Subcutaneous adipose tissue (tissue), 4 donors: ENCODE data around the gene PTPRD. TPM values are rescaled to one million over a fixed set of nuclear protein-coding genes. Genes with fewer than 3 reads are reported as not detected.

Experiments
- CTCF ChIP-seq: fragments of 450-650 bp; IDR thresholded peaks from one replicate; pipeline ENCODE4 v1.5.1; 2016; ENCODE audit warnings: low read depth, mild to moderate bottlenecking, control low read depth, antibody characterized with exemption, moderate library complexity
- total RNA-seq, 4 donors: library from RNA; depleted of rRNA; stranded (reverse); fragments of >200 nt; gene quantifications; one replicate each; pipeline ENCODE4 v1.1.0, GENCODE V29; 2016

PTPRD gene
- total RNA-seq, 4 donors from 2014 or later, result 5.1 to 17.3 (median 12.1) TPM

- no peak for TF ChIP-seq CTCF
Measured at GRCh38 chr9:10014889-10015288, 597.9 kb downstream of the PTPRD start.

GRCh38 chr9:10009401-10009800, 603.4 kb downstream of the PTPRD start:
- TF ChIP-seq CTCF, result no peak

GRCh38 chr9:10008101-10008799, 604.6 kb downstream of the PTPRD start:
- no peak for TF ChIP-seq CTCF

GRCh38 chr9:10007356-10007755, 605.4 kb downstream of the PTPRD start:
- TF ChIP-seq CTCF, result no peak

GRCh38 chr9:10005206-10005605, 607.6 kb downstream of the PTPRD start:
- no peak for TF ChIP-seq CTCF

- TF ChIP-seq CTCF, result no peak
Measured at GRCh38 chr9:10003047-10003446, 609.8 kb downstream of the PTPRD start.

GRCh38 chr9:10000669-10001068, 612.1 kb downstream of the PTPRD start:
- TF ChIP-seq CTCF, result no peak
